GM19351 (cell line): Measurements from ENCODE around the gene ADAT3.
"Not testable (repeated sequence)": the region's sequence is repeated elsewhere in the genome, so short reads cannot be mapped to it uniquely, and the experiment has no call there.

Experiments used
- ATAC-seq: cut with Tn5 transposase; IDR thresholded peaks from one replicate; pipeline ENCODE4 v1.9.1; 2021; ENCODE audit warnings: mild to moderate bottlenecking, moderate library complexity; ENCODE audit not compliant: unreplicated experiment

Gene ADAT3

DNA sequence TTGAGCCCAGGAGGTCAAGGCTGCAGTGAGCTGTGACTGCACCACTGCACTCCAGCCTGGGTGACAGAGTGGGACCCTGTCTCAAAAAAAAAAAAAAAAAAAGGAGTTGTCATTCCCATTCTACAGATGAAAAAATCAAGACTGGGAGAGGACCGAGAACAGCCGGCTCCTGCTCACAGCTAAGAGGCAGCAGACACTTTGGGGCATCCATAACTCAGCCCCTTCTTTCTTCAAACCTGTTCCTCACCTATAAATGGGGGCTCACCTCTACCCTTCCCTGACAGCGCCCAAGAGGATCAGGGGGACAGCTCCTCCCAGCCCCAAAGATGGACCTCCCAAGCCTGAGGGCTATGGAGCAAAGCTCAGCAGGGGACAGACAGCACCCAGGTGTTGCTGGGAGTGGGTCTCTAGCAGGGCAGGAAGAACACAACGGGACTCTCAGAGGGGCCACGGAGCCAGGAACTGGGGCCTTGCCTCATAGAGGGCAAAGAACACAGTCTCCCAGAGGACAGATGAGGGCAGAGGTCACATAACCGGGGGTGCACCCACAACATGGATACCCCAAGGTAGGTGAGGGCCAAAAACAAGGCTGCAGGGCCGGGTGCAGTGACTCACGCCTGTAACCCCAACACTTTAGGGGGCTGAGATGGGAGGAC lies 38.4 kb upstream of the ADAT3 start:
- no peak for ATAC-seq

DNA sequence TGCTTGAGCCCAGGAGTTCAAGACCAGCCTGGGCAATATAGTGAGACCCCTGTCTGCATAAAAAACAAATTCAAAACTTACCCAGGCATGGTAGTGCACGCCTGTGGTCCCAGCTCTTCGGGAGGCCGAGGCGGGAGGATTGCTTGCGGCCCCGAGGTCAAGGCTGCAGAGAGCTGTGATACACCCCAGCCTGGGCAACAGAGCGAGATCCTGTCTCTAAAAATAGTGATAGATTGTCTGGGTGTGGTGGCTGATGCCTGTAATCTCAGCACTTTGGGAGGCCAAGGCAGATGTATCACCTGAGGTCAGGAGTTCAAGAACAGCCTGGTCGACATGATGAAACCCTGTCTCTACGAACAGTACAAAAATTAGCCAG lies 37.9 kb upstream of the ADAT3 start:
- ATAC-seq = no peak

DNA sequence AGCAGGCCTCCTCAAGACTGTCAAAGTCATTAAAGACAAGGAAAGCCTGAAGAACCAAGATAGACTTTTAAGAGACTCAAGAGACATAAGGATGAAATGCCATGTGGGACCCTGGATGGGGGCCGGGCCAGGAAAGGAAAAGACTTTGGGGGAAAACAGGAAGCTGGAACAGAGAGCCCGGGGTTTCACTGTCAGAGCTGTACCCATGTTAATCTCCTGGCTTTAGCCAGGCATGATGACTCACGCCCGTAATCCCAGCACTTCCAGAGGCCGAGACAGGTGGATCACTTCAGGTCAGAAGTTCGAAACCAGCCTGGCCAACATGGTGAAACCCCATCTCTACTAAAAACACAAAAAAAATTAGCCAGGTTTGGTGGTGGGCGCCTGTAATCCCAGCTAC lies 36.2 kb upstream of the ADAT3 start:
- ATAC-seq = no peak

DNA sequence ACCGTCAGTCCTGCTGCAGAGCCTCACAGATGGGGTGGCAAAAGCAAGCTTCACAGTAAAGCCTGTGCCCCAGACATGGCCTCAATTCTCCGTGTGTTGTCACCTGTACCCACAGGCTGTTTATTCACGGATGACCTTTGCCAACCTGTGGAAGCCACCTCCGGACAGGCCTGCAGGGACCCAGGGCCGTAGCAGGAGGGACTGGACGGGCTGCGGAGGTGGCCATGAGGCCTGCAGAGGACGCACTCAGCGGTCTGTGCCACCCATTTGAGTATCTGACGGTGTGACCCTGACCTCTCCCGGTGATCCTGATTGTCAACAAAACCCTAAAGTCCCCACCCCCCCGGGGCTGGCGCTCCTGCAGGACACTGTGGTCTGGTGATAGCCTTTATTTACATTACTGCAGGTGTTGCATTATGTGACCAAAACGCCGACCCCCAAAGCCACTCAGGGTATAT lies 34.0 kb upstream of the ADAT3 start:
- ATAC-seq = no peak

DNA sequence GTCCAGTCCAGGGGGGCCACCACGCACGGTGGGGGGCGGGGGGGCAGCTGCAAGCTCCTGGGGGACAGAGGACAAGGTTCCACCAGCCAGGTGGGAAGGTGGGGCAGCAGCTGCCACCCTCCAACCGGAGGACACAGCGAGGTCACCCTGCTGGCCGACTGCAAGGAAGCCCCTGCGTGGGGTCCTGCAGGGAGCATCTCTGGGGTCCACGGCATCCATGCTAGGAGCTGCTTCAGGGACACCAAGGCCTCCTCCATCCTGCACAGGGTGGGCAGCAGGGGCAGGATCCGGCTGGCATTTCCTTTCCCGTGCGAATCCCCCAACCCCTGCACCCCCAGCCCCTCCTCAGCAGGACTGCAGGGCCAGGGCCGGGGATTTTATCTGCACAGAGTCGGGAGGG lies 33.6 kb upstream of the ADAT3 start:
- ATAC-seq = no peak

DNA sequence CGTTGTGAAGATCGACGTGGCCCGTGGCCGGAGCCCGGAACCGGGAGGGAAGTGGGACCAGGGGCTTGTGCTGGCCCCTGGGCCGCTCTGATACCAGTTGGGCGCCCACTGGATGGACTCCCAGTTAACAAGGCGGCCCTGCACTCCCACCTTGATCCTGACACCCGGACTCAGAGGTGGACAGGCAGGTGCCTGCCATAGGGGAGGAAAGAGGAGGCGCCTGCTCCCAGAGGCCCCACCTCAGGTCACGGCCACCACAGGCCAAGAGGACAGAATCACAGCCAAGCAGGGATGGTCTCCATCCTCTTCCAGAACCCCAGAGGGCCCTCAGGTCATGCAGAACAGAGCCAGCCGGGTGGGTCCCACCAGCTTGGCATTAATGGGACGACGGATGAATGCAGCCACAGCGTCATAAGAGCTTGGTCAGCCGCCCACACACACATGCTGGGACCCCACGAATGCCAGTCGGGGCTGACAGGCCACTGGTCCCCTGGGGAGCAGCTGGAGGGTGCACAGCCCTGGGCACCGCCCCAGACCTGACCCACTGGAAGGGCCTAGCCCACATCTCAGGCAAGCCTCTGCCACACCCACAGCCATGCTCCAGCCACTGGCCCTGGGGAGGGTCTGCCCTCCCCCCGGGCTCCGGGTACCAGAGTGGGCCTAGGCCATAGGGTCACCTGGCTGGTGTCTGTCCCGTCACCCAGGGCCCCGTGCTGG lies 32.2 kb upstream of the ADAT3 start:
- ATAC-seq = no peak

DNA sequence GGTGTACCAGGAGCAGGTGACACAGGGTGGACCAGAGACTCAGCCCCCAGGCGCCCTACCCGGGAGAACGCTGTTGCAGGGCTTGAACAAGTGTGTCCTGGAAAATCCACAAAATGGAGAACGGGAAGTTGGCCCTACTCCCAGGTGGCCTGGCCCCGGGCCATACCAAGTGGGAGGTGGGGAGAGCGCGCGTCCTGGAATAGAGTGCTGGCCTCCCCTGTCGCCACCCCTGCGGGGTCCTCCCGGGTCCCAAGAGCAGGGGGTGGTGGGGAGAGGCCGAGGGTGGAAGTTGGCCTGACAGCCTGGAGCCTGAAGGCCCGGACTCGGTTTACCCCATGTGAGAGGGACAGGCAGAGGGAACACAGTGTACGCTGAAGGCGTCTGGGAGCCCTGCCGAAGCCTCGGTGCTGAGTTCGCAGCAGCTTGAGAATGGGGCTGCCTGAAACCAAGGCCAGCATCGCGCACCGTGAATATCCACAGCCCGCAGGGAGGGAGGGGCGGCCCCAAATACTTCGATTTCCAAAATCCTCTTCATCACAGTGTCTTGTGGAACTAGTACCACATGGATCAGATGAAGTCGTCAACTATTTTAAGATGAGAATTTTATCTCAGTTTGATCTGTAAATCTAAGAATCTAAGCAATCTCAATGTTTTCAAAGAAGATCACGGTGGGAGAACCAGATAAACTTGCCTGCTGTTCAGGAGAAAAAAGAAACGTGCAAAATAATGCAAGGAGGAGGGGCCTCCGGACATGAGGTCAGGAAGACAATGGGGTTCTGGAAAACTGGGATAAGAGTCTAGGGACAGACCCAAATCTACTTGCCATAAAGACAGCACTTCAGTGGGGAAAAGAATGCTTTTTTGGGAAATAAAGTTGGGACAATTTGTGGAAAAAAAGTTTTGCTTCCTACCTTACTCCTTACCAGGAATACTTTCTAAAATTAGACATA lies 31.4 kb upstream of the ADAT3 start:
- no peak for ATAC-seq

DNA sequence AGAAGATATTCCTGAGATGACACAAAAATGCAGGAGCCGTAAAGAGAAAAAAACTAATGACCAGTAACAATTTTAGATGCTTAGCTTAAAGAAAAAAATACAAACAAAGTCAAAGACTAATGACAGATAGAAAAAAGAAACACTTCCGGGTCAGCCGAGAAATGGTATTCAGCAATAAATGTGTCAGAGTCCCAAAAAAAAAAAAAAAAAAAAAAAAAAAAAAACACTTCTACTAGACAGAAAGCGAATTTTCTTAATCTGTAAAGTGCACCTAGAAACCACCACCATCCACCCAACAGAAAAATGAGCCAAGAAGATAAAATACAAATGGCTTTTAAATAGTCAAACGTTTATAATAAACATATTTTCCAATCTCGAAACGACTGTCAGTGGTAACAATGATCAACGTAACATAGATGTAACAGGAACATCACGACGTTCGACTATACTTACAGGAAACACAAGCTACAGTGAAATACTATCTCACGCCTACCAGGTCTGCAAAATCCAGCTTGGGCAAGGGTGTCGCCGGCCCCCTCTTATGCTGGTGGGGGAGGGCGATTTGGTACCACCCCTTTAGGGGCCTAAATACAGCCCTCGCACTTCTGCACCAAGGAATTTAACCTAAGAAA lies 30.5 kb upstream of the ADAT3 start:
- ATAC-seq = no peak

DNA sequence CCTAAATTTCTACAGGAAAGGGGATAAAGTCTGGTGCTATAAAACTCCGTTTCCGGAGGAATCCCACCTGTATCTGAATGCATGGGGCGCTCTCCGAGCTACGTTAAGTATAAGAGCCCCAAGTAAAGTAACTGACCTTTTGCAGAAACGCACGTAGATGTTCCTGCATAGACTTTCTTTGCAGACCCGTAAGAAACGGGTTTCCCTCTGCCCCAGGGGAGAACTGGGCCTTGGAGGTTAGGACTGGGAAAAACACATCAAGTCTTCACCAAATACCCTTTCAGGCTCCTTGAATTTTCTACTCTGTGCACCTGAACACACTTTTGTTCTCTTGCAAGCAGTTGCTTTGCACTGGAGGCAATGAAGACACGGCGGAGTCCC lies 29.9 kb upstream of the ADAT3 start:
- not testable (repeated sequence) for ATAC-seq

DNA sequence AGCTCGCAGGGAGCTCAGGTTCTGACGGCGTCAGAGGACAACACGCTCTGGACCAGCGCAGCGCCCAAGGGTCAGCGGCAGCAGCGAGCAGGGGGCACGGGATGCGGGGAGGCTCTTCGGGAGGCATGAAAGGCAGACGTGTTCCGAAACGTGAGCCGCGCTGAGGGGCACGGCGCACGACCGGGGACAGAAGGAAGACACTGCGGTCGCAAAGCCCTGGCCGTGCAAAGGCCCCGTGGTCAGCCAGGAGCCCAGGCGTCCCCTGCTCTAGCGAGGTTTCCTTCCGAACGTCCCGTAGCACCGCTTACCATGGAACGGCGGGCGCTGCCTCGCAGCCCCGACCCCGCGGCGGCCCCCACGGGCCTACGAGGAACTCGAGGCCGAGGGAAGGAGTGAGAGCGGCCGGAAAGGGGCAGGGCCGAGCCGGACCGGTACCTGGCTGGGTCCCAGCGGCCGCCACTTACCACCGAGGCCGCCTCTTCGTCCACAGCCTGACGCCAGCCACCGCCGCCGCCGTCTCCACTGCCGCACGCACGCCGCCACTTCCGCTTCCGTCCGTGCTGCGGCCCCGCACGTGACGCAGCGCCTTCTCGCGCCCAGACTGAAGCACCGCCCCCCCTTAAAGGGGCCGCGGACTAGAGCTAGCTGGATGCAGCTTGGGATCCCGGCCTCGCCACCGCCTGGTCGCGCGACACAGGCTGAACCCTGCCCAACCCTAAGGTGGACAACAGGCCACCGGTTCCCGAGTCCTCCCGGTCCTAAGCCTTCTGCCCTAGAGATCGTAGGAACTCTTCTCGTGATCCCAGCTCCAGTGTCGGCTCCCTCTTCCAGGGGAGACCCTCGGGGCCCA lies 29.3 kb upstream of the ADAT3 start:
- ATAC-seq = peak; percentile 92

DNA sequence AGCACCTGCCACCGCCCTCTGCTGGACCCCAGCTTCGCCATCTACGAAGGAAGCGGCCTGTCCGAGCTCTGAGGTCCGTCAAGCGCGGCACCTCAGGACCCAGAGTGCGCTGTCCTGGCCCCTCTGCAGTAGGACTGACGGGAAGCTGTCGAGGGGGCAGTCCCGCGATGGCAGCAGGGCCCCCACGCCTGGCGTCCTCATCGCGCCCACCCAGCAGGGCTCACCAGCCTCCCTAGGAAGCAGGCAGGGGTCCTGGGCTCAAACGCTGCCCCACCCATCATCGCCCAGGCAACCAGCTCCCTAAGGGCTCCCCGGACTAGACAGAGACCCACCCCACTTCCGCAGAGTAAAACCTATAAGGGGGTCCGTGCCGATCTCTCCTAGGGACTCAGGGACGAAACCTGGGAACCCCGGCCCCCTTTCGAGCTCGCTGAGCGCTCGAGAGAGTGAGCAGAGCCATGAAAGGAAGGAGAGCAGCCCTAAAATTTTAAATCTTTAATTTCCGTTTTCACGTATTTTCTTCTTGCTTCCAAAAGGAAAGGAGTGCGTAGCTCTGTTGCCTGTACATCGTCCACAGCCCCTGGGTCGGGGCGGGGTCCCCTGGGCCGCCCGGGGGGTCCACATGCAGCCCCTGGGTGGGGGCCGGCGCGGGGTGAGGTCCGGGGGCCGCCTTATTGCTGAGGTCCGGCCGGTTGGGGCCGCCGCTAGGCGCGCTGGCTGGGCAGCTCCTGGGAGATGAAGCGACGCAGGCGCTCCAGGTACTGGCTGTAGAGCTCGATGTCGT lies 28.5 kb upstream of the ADAT3 start:
- ATAC-seq = not testable (repeated sequence)

DNA sequence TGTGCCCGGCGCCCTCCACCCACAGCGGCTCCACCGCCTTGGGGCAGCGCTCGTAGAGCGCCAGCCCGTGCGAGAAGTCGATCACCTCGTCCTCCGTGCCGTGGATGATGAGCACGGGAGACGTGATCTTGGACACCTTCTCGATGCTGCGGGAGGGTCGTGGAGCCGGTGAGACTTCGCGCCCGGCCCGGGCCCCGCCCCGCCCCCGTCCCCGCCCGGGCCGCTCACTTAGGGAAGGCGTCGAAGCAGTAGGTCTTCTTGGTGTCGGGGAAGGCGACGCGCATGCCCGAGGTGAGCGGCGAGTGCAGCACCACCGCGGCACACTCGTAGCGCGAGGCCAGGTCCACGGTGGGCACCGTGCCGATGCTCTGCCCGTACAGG lies 27.9 kb upstream of the ADAT3 start:
- not testable (repeated sequence) for ATAC-seq

DNA sequence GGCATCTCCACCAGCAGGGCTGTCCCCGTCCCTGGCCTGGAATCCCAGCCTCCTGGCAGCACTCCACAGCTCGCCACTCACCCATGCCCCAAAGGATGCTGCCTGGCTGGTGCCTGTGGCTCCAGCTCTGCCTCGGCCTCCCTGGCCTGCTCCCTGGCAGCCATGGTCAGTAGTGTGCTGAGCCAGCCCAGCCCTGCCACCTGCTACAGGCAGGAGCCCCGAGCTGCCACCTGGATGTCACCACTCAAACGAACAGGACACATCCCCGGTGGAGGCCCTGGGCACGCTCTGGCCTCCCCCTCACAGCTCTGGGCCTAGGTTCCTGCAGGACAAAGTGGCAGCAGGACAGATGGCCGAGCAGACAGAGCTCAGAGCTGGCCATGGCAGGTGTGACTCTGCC lies 26.6 kb upstream of the ADAT3 start:
- not testable (repeated sequence) for ATAC-seq

DNA sequence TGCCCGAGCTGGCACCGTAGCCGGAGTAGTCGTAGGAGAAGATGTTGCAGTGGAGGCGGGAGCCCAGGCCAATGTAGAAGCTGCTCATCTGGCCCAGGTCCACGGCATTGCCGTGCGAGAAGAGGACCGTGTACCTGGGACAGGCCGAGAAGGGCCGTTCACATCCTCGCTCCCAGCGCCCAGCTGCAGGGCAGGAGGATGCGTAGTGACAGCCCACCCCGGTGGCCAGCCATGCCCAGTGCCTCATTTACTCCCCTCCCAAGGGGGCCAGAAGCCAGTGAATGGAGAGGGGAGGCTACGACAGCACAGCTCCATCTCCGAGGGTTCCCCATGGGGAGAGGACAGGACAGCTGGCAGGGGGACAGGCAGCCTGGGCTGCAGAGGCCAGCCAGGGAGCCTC lies 25.2 kb upstream of the ADAT3 start:
- ATAC-seq = not testable (repeated sequence)

DNA sequence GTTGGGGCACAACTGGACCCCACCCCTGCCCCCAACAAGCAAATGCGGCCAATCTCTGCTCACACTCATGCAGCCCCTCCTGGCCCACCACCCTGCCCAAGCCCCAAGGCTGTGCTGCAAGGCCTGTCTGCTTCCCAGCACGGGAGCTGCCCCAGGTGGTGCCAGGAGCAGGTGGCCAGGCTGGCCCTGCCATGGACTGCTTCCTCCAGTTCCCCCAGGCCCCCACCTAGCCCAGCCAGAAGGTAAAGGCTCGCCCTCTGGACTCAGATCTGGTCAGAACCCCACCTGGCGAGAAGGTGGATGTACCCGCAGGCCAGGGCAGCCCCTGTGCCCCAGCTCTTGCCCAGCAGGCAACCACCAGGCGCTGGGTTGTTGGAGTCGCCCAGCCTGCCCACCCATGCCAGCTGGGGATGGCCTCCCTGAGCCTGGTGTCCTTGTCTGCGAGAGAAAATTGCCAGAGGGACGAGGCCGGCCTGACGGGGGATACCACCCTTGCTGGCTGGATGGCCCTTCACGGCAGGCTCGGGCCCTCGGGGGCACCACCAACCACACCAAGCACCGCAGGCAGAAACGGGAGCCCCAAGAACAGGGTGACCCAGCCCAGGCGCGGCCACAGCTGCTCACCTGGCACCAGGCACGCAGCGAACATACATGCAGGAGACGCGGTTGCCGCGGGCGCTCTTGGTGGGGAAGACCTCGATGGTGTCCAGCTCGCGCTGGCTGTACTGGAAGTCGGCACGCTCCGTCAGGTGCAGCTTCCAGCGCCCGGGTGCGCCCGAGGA lies 24.4 kb upstream of the ADAT3 start:
- ATAC-seq = no peak

DNA sequence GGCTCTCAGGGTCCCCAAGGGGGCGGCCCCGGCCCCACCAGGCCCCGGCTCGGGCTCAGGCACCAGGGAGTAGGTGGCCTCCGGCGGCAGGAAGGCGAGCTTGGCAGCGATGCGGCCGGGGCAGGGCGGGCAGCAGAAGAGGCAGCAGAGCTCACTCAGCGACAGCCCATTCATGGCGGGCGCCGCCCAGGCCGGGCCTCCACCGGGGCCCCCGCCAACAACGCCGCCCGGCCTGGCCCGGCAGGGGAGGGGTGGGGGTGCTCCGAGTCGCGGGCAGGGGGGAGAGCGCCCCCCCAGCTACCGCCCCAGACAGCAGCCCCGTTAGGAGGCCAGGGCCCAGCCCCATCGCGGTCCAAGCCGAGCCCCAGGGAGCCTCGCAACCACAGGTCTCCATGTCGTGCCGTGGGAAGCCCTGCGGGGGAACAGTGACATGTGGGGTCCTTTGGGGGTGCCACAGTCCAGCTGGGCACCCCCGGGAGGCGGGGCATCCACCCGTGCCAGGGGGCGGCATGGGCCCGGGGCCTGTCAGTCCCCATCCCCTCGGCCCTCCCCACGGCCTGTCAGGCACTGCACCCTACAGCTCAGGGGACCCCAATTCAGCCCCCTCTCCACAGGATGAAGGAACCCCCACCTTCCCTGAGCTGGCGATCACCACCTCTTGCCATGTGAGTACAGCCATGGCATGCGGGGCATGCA lies 23.7 kb upstream of the ADAT3 start:
- not testable (repeated sequence) for ATAC-seq

DNA sequence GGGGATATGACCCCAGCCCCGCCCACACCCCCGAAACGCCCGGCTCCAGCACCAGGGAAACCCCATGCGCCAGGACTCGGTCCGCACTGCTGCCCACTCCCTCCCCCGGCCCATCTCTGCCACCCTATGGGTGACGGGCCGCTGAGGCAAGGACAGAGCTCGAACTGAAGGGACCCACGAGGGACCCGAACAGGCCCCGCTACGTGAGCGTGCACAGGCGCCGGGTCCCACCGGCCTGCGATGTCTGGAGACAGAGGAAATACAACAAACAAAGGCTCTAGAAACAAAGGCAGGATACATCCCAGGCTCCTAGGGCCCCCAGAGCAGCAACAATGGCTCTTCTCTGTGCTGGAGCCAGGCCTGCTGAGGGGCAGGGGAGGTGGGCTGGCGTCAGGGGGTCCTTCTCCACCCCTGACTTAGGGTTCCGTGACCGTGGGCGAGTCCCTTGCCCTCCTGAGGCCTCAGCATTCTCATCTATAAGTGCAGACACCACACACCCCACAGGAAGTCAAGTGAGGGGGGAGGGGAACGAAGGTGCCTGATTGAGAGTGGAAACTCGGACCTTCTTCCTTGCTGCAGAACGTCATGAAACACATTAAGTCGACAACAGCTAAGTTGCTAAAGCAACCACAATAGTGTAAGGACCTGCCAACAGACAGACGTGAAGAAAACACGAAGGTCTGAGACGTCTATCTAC lies 23.0 kb upstream of the ADAT3 start:
- ATAC-seq = no peak
